AG09319 (cell line): ENCODE results near the gene METTL25.

Source experiments
- DNase-seq: peaks from one replicate; pipeline ENCODE4 v3.0.0-alpha.2; 2010; ENCODE audit warnings: low read depth; ENCODE audit errors: extremely low read depth
- TF ChIP-seq, protein P1 (sequence below): IDR thresholded peaks from 2 replicates; pipeline ENCODE4 v1.5.1; 2011; ENCODE audit warnings: low read depth, mild to moderate bottlenecking, inconsistent platforms, low read length, moderate library complexity

METTL25 gene

DNA sequence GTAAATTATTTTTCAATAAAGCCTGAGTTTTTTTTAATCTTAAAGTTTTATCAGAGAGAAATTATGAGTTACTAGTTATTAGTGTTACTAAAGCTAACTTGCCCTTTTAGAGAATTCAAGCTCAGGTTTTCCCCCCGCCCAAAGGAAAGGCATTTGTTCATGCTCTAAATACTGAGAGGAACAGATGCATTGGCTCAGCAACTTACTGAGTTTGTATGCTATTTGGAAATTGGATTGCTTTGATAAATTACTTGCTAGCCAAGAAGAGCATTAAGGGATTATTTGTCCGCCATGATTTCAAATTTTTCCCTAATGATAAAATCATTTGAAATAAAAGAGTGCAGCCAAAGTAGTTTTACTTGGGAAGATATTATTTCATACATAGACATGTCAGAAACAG is 149.4 kb downstream of the METTL25 start:
- TF ChIP-seq, protein P1, sequence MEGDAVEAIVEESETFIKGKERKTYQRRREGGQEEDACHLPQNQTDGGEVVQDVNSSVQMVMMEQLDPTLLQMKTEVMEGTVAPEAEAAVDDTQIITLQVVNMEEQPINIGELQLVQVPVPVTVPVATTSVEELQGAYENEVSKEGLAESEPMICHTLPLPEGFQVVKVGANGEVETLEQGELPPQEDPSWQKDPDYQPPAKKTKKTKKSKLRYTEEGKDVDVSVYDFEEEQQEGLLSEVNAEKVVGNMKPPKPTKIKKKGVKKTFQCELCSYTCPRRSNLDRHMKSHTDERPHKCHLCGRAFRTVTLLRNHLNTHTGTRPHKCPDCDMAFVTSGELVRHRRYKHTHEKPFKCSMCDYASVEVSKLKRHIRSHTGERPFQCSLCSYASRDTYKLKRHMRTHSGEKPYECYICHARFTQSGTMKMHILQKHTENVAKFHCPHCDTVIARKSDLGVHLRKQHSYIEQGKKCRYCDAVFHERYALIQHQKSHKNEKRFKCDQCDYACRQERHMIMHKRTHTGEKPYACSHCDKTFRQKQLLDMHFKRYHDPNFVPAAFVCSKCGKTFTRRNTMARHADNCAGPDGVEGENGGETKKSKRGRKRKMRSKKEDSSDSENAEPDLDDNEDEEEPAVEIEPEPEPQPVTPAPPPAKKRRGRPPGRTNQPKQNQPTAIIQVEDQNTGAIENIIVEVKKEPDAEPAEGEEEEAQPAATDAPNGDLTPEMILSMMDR = no peak
- DNase-seq = no peak

DNA sequence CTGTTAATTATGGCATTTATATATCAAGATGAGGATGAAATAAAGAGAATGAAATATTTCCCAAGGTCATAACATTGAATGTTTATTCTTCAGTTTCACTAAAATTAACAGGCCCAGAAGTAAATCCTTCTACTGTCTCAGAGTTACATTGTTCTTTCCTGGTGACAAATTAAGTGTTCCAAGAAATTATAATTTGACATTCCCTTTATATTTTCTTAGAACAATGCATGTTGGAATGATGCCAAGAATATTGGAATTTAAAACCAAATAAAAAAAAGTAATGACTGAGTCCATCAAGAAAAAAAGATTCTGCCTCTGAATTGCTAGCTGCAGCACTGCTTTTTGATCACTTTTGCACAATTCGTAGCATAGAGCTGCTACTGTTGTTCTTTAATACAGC is 152.1 kb downstream of the METTL25 start:
- TF ChIP-seq, protein P1 = no peak
- DNase-seq = no peak

DNA sequence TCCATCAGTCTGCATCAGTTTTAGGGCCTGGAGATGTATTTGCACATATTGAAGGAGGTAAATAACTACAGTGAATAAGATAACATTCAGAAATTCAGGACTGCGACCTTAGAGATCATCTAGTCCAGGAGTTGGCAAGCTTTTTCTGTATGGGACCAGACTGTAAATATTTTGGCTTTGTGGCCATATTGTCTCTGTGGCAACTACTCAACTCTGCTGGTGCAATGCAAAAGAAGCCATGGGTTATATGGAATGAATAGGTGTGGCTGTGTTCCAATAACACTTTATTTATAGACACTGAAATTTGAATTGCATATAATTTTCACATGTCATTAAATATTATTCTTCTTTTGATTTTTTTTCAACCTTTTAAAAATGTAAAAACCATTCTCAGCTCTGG is 156.6 kb downstream of the METTL25 start:
- no peak for DNase-seq
- TF ChIP-seq, protein P1 = no peak

DNA sequence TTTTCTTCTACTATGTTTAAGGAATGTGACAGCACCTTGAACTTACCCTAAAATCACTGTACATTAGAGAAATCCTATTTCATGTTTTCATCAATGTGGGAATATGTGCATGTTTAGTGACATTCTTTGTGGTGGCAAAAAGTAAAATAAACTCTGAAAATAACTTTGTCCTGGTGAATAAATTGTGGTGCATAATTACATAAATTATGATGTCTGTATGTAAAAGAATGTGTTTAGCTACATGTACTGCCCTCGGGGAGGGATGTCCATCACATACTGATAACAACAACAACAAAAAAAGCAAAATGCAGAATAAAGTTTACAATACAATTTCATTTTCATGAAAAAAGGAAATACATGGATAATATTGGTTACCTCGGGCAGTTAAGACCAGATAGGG is 157.3 kb downstream of the METTL25 start:
- TF ChIP-seq, protein P1 = no peak
- no peak for DNase-seq

DNA sequence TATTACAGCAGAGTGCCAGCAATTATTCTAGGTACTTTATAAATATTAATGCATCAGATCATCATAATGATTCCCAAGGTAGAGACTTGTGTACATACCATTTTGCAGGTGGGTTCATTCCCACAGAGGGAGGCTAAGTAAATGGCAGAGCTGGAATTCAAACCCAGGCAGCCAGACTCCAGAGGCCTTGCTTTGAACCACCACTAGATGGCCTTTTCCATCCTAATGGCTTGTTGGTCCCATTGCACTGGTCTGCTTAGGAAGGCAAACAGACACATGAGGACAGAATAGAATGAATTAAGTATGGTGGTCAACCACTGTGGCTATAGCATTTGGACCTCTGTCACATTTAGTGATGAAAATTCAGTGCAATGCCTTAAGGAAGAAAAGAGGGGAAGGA is 158.7 kb downstream of the METTL25 start:
- no peak for DNase-seq
- TF ChIP-seq, protein P1 = peak; percentile 47

DNA sequence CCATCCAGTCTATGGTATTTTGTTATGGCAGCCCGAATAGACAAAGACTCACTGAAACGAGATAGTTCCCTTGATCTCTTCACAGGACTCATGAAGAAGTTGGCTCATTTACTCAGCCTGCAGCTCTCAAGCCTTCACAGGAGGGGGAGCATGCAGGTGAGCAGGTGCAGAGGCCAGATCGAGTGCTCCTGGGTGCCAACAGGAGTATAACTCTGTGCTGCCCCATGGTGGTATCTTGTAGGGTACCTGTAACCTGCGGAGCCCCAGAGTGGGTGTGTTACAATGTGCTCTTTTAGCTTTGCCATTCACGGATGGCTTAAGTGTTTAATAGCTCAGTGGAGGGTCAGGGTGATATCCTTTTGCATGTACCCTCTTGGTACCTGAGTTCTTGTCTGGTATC is 159.5 kb downstream of the METTL25 start:
- DNase-seq = no peak
- TF ChIP-seq, protein P1 = no peak

DNA sequence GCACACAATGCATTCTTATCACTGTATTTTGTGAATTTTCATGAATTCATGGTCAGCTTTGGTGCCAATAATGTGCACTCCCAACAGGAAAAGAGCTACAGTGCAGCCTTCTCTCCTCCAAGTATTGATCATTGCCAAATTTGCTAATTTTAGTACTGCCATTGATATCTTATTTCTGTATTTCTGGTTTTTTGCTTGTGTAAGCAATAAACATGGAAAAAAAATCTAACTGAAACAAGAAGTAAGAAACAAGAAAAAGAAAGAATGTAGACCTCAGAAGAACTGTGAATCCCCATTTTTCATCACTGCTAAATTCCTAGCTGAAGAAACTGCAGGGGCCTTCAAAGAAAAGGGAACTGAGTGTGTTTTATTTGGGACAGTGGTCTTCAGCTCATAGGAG is 161.2 kb downstream of the METTL25 start:
- TF ChIP-seq, protein P1 = no peak
- no peak for DNase-seq

DNA sequence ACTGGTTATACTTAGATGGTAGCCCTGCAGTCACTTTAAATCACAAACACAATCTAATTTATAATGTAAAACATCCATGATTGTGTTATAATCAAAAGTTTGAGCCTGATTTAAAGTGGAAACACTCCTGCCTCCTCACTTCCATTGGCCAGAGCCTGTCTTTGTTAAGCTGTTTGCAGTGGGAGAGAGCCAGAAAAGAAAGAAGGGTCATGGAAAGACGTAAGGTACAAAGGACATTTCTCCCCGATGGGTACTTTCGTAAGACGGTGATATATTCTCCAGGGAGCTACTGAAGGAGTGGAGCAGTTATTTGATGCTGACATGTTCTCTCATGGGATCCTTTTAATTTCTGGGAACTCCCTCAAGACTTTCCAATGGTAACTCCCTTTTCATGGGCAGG is 164.0 kb downstream of the METTL25 start:
- TF ChIP-seq, protein P1 = no peak
- no peak for DNase-seq
